ENCODE measurements around the gene CA11. TPM values are rescaled to one million over a fixed set of nuclear protein-coding genes. Genes with fewer than 3 reads are reported as not detected.
"Not testable (repeated sequence)": the region's sequence is repeated elsewhere in the genome, so short reads cannot be mapped to it uniquely, and the experiment has no call there.

Gene CA11
- total RNA-seq, 2 experiments from 2014 or later = 11.9 to 14.1 TPM

DNA sequence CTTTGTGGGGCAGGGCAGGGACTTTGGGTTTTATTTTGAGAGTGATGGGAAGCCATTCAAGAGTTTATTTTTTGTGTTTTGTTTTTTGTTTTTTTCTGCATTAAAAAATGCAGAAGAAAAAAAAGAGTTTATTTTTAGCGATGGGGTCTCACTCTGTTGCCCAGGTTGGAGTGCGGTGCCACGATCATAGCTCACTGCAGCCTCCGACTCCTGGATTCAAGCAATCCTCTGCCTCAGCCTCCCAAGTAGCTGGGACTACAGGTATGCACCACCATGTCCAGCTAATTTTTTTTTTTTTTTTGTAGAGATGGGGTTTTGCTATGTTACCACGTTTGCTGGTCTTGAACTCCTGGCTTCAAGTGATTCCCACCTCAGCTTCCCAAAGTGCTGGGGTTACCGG lies 12.5 kb upstream of the CA11 start:
- Mint-ChIP-seq H3K27me3 (no peaks in the 10 kb centered on the region), H3K4me1 (peaks cover 10% of the 10 kb centered on the region), H3K9me3 (no peaks in the 10 kb centered on the region), H3K36me3 (no peaks in the 10 kb centered on the region), H3K27ac (no peak overlapping the region), H3K4me3 (no peak overlapping the region)
- DNase-seq = no peak

DNA sequence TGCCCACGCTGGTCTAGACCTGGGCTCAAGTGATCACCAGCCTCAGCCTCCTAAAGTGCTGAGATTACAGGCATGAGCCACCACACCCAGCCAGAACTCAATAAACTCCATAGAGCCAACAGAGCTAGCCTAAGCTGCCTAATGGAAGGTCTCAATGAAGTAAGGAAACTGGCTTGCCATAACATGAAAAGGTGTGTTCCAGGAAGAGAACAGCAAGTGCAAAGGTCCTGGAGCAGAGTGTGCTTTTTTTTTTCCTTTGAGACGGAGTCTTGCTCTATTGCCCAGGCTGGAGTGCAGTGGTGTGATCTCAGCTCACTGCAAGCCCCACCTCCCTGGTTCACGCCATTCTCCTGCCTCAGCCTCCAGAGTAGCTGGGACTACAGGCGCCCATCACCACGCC lies 11.8 kb upstream of the CA11 start:
- peaks cover 10% of the 10 kb centered on the region for H3K4me1 Mint-ChIP-seq
- not testable (repeated sequence) for DNase-seq, H3K36me3 Mint-ChIP-seq, H3K9me3 Mint-ChIP-seq, H3K27me3 Mint-ChIP-seq, H3K4me3 Mint-ChIP-seq, H3K27ac Mint-ChIP-seq

DNA sequence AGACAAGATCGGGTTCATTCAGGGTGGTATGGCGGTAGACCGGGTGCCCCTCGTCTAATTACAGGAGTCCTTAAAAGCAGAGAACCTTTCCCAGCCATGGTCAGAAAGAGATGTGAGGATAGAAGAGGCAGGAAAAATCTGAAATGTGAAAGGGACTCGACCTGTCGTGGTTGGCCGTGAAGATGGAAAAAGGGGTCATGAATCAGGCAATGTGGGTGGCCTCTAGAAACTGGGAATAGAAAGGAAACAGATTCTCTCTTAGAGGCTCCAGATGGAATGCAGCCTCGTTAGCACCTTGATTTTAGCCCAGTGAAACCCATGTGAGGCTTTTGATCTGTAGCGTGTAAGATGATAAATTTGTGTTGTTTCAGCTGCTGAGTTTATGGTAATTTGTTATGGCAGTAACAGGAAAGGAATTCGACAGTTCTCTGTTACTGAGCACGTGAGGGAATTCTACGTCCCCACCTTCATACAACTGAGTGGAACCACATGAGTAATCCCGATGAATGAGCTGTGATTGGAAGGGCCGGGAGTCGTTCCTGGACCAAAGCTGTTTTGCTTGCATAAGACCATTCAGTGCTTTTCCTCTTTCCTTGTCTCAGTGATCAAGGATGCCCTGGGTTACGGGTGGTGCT lies 11.0 kb upstream of the CA11 start:
- Mint-ChIP-seq H3K4me3 (no peak overlapping the region), H3K9me3 (no peaks in the 10 kb centered on the region), H3K36me3 (no peaks in the 10 kb centered on the region), H3K27me3 (no peaks in the 10 kb centered on the region), H3K27ac (no peak overlapping the region), H3K4me1 (peaks cover 10% of the 10 kb centered on the region)
- no peak for DNase-seq

DNA sequence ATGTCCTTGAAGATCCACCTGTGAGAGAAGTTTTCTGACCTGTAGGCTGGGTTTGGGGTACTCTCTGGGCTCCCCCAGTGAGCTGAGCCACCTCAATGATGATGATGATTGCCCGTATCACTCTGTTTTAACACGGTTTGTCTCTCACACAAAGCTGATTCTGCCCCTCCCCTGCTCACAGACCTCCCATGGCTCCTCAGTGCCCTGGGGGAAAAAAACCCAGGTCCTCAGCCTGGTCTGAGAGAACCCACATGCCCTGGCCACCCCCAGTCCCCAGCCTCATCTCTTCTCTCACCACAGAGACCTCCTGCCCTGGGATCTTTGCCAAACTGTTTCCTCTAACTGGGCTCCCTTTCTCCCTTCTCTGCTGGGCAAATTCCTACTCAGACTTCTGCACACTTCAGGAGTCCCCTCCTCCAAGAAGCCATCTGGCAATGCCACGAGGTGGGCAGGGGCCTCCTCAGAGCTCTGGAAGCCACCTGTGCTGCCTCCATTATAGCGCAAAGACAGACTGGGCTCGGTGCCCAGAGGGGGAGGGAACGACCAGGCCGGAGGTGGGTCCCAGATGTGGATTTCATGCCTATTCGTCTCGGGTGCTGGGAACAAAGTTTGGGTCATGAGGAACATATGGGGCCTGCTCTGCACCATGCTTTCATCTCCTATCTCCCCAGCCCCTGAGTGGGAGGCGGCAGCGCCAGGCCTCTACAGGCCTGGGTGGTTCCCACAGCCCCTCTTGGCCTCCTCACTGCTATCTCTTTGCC lies 8.5 kb upstream of the CA11 start:
- no peaks in the 10 kb centered on the region for H3K36me3 Mint-ChIP-seq
- no peaks in the 10 kb centered on the region for H3K27me3 Mint-ChIP-seq

DNA sequence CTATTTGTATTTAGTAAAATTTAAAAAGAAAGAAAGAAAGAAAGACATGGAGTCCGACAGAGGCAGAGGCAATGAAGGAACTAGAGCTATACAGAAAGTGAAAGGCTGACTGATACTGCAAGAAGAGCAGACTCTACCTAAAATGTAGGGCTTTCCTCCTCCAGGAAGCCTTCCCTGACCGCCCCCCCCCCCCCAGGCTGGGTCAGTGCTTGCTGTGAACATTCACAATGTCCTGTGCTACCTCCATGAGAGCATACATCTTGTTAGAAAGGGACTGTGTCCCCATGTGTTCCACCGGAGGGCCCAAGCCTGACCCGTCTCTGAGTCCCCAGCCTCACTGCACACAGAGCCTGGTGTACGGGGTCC lies 5.7 kb upstream of the CA11 start:
- Mint-ChIP-seq H3K36me3 (no peaks in the 10 kb centered on the region), H3K27me3 (no peaks in the 10 kb centered on the region), H3K4me1 (peaks cover 13% of the 10 kb centered on the region), H3K4me3 (no peak overlapping the region), H3K9me3 (no peaks in the 10 kb centered on the region), H3K27ac (no peak overlapping the region)
- DNase-seq = no peak

More for the DNA sequence above, 8.5 kb upstream of the CA11 start:
- Mint-ChIP-seq H3K9me3 (no peaks in the 10 kb centered on the region), H3K27ac (no peak overlapping the region), H3K4me3 (no peak overlapping the region), H3K4me1 (peaks cover 6% of the 10 kb centered on the region)
- no peak for DNase-seq

DNA sequence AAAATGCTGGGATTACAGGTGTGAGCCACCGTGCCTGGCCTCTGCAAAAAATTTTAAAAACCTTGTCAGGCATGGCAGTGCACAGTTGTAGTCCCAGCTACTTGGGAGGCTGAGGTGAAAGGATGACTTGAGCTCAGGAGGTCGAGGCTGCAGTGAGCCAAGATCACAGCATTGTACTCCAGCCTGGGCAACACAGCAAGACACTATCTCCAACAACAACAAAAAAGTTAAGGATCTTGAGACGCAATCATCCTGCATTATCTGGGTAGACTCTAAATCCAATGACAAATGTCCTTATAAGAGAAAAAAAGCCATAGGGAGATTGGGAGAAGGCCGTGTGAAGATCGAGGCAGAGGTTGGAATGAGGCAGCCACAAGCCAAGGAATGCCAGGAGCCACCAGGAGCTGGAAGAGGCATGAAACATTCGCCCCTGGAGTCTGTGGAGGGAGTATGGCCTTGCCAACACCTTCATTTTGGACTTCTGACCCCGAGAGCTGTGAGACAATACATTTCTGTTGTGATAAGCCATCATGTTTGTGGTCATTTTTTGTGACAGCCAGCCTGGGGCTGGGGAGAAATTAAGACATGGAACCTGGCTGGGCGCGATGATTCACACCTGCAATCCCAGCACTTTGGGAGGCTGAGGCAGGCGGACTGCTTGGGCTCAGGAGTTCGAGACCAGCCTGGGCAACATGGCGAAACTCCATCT lies 5.1 kb upstream of the CA11 start:
- DNase-seq = no peak
- H3K4me3 Mint-ChIP-seq = no peak overlapping the region
- H3K4me1 Mint-ChIP-seq = peaks cover 15% of the 10 kb centered on the region
- no peaks in the 10 kb centered on the region for H3K36me3 Mint-ChIP-seq
- no peaks in the 10 kb centered on the region for H3K9me3 Mint-ChIP-seq
- H3K27me3 Mint-ChIP-seq = no peaks in the 10 kb centered on the region
- no peak overlapping the region for H3K27ac Mint-ChIP-seq

DNA sequence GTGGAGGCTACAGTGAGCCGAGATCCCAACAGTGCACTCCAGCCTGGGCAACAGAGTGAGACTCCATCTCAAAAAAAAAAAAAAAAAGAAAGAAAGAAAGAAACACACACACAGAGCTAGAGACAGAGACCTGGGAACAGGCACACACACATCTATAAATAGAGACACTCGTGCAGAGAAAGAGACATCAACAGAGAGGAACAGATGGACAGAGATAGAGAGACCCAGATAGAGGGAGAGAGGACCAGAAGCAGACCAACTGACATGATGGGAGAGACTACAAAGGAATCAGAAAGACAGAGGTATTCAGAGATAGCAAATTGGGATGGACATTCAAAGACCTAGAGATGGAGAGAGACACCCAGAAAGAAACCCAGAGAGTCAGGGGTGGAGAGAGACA lies 2.1 kb upstream of the CA11 start:
- H3K9me3 Mint-ChIP-seq = no peaks in the 10 kb centered on the region
- no peak for DNase-seq
- H3K4me3 Mint-ChIP-seq = no peak overlapping the region
- no peaks in the 10 kb centered on the region for H3K27me3 Mint-ChIP-seq
- peaks cover 28% of the 10 kb centered on the region for H3K4me1 Mint-ChIP-seq
- H3K27ac Mint-ChIP-seq = no peak overlapping the region
- no peaks in the 10 kb centered on the region for H3K36me3 Mint-ChIP-seq

DNA sequence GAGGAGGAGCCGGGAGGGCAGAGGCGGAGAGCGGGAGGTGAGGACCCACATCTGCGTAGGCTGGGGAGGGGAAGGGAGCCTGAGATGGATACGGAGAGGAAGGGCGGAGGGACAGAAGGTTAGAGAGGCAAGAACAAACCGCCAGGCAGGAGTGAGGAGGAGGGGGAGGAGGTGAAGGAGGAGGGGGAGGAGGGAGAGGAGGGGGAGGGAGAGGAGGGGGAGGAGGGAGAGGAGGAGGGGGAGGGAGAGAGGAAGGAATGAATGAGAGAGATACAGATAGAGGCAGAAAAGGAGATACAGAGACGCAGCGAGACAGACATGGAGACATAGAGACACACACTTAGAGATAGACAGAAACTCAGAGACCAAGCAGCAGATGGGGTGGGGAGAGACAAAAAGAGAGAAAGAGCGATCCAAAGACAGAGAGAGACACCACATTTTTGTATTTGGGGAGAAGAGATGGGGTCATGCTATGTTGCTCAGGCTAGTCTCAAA lies 782 bp upstream of the CA11 start:
- H3K36me3 Mint-ChIP-seq = no peaks in the 10 kb centered on the region
- H3K4me3 Mint-ChIP-seq = peak overlapping the region; percentile 26
- H3K9me3 Mint-ChIP-seq = no peaks in the 10 kb centered on the region
- H3K27me3 Mint-ChIP-seq = no peaks in the 10 kb centered on the region
- peak overlapping the region; percentile 36 for H3K27ac Mint-ChIP-seq
- no peak for DNase-seq
- H3K4me1 Mint-ChIP-seq = peaks cover 28% of the 10 kb centered on the region

DNA sequence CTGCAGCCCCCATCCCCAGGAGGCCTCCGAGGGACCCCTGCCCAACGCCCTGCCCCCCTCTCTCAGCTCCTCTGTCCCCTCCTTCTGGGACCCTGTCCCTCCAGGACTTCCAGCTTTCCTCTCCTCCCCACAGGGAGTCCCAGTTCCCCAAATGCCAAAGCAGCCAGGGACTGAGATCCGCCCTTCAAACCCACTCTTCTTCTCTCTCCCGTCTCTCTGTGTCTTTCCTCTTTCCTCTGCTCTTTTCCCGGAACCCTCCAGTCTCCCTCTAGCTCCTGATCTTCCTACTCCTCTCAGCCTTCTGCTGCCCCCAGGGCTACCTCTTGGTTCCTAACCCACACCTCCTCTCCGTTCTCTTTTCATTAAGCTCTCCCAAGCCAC lies 377 bp downstream of the CA11 start:
- peaks cover 28% of the 10 kb centered on the region for H3K4me1 Mint-ChIP-seq
- peak overlapping the region; percentile 77 for H3K27ac Mint-ChIP-seq
- peak overlapping the region; percentile 86 for H3K4me3 Mint-ChIP-seq
- H3K27me3 Mint-ChIP-seq = no peaks in the 10 kb centered on the region
- H3K36me3 Mint-ChIP-seq = no peaks in the 10 kb centered on the region
- no peaks in the 10 kb centered on the region for H3K9me3 Mint-ChIP-seq
- DNase-seq = no peak

DNA sequence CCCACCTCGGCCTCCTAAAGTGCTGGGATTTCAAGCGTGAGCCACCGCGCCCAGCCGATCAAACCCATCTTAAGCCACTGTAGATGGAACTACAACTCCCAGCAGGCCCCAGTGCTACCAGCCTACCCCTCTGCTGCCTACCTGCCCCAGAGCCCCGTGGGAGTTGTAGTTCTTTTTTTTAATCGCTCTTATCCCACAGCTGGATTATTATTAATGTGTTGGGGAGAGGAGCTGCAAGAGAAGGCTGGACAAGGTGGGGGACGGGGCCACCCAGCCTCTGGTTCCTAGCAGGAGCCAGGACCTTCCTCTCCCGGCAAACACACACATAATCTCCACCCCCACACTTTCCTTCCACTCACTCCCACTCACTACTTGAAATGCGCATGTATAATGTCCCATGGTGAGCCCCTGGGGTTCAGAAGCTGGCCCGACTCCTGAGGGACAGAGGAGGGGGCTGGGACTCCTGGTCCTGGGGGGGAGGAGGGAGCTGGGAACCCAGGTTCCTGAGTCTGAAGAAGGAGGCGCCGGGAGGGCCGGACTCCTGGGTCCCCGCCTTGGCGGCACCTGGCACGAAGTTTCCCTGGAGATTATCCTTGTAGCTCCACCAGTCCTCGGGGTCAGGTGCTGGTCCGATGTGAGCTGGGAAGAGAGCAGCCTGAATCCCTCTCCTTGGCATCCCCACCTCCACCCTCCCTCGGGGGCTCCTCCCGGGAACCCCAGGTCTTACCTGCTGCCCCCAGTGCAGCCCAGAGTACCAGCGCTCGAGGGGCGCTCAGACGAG lies 958 bp downstream of the CA11 start:
- peak overlapping the region; percentile 78 for H3K27ac Mint-ChIP-seq
- peak overlapping the region; percentile 86 for H3K4me3 Mint-ChIP-seq
- no peaks in the 10 kb centered on the region for H3K27me3 Mint-ChIP-seq
- no peaks in the 10 kb centered on the region for H3K36me3 Mint-ChIP-seq
- DNase-seq = peak; percentile 76
- no peaks in the 10 kb centered on the region for H3K9me3 Mint-ChIP-seq
- H3K4me1 Mint-ChIP-seq = peaks cover 28% of the 10 kb centered on the region

DNA sequence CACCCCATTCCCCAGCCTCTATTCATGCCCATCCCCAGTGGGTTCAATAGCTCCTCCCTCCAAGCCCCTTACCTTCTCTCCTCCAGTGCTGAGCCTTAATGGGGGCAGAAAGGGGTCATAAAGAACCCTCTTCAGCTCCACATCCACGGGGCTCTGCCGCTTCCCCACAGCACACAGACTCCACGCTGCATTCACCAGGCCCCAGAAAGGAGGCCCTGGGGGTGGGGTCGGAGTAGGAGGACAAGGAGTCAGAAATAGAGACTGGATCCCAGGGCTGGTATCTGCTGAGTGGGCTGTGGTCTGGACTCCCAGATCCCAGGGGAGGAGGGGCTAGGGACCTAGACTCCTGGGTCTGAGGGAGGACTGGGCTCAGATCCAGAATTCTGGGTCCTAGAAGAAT lies 1.6 kb downstream of the CA11 start:
- Mint-ChIP-seq H3K4me1 (peaks cover 27% of the 10 kb centered on the region), H3K9me3 (no peaks in the 10 kb centered on the region), H3K36me3 (no peaks in the 10 kb centered on the region), H3K27ac (no peak overlapping the region), H3K4me3 (peak overlapping the region; percentile 30), H3K27me3 (no peaks in the 10 kb centered on the region)
- DNase-seq = no peak

DNA sequence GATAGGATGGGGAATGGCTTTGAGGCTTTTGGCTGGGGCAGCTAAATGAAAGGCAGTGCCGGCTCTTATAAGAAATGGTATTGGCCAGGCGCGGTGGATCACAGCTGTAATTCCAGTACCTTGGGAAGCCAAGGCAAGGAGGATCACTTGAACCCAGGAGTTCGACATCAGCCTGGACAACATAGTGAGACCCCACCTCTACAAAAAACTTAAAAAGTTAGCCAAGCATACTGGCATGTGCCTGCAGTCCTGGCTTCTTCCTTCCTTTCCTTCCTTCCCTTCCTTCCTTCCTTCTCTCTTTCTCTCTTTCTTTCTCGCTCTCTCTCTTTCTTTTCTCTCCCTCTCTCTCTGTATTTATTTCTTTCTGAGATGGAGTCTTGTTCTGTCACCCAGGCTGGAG lies 3.1 kb downstream of the CA11 start:
- Mint-ChIP-seq H3K27ac (no peak overlapping the region), H3K4me1 (peaks cover 35% of the 10 kb centered on the region), H3K27me3 (no peaks in the 10 kb centered on the region), H3K9me3 (no peaks in the 10 kb centered on the region), H3K36me3 (peaks cover 10% of the 10 kb centered on the region), H3K4me3 (no peak overlapping the region)
- no peak for DNase-seq

DNA sequence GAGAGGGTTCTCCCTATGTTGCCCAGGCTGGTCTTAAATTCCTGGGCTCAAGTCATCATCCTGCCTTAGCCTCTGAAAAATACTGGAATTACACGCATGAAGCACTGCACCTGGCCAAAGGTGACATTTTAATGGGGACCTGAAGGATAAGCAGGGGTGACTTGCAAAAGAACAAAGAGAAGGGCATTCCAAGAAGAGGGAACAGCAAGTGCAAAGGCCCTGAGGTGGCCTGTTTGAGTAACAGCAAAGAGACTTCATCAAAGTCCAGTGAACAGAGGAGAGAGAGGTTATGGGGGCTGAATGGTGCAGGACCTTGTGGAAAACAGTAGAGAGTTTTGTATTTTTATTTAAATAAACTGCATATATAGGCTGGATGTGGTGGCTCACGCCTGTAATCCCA lies 4.1 kb downstream of the CA11 start:
- no peak for DNase-seq
- no peak overlapping the region for H3K4me3 Mint-ChIP-seq
- no peak overlapping the region for H3K27ac Mint-ChIP-seq
- H3K27me3 Mint-ChIP-seq = no peaks in the 10 kb centered on the region
- H3K36me3 Mint-ChIP-seq = peaks cover 10% of the 10 kb centered on the region
- no peaks in the 10 kb centered on the region for H3K9me3 Mint-ChIP-seq
- peaks cover 39% of the 10 kb centered on the region for H3K4me1 Mint-ChIP-seq

DNA sequence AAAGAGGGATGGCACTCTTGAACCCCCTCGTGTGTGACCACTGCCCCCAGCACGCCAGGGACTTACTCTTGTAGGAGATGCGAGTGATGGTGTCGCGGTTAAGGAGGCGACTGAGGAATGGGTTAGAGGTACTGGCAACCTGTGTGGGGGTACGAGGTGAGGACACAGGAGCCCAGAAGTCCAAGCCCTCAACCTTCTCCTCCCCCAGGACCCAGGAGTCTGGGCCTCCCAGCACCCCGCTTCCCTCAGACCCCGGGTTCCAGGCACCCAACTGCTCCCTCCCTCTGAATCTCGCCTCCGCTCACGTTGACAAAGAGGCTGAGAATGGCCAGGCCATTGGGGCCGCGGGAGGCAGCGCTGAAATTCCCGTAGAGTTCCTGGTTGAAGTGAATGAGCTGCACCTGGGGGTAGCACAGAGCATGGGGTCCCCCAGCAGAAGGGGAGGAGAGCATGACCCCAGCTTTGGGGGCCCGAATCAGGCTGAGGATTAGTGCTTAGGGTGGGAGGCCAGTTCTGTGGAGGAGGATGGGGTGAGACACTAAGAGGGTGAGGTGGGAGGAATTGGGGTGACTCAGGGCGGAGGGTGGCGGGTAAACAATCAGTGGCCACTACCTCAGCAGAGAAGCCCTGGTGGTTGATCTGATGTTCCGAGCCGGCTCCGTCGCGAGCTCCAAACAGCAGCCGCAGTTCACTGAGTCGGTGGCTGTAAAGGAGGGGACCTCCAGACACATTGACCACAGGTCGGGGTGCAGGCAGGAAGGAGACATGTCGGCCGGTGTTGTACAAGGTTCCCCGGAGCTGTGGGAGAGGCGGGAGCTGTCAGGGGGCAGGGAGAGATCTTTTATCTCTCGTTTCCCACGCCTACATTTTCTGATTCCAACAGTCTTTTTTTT lies 6.3 kb downstream of the CA11 start:
- H3K9me3 Mint-ChIP-seq = no peaks in the 10 kb centered on the region
- peaks cover 35% of the 10 kb centered on the region for H3K4me1 Mint-ChIP-seq
- no peaks in the 10 kb centered on the region for H3K27me3 Mint-ChIP-seq
- peak overlapping the region; percentile 51 for H3K27ac Mint-ChIP-seq
- peaks cover 10% of the 10 kb centered on the region for H3K36me3 Mint-ChIP-seq
- peak overlapping the region; percentile 45 for H3K4me3 Mint-ChIP-seq
- no peak for DNase-seq
